Cardiac septum (tissue), 1 donor: Measurements from ENCODE around the gene SH3TC1. TPM values are rescaled to one million over a fixed set of nuclear protein-coding genes. Genes with fewer than 3 reads are reported as not detected.

Experiments
- DNase-seq: peaks from one replicate; pipeline ENCODE4 v3.0.0-alpha.2; 2020; ENCODE audit warnings: low spot score
- intact Hi-C: fragments of 100-400 bp; cut with DNase I; formaldehyde crosslinking; loops from one replicate; pipeline ENCODE4 v1.14.0; 2022
- total RNA-seq: library from RNA; stranded (reverse); fragmentation: NEBNext Ultra II Directional; extraction: Animal tissue kit (Norgen Biotek cat#: 25700); gene quantifications from one replicate; pipeline ENCODE4 v1.2.1, GENCODE V29; 2021
- donor health status: DM: no; HTN: no; CAD: no.

Gene SH3TC1
- total RNA-seq, 1 donor from 2014 or later: 16.5 TPM

- DNase-seq: no peak
- intact Hi-C loops: loop anchor here (1.0 kb wide), 1 partner anchor 31 kb away; no protein-coding TSS in a partner anchor
Measured at GRCh38 chr4:8286719-8287342, 87.7 kb downstream of the SH3TC1 start.

DNA sequence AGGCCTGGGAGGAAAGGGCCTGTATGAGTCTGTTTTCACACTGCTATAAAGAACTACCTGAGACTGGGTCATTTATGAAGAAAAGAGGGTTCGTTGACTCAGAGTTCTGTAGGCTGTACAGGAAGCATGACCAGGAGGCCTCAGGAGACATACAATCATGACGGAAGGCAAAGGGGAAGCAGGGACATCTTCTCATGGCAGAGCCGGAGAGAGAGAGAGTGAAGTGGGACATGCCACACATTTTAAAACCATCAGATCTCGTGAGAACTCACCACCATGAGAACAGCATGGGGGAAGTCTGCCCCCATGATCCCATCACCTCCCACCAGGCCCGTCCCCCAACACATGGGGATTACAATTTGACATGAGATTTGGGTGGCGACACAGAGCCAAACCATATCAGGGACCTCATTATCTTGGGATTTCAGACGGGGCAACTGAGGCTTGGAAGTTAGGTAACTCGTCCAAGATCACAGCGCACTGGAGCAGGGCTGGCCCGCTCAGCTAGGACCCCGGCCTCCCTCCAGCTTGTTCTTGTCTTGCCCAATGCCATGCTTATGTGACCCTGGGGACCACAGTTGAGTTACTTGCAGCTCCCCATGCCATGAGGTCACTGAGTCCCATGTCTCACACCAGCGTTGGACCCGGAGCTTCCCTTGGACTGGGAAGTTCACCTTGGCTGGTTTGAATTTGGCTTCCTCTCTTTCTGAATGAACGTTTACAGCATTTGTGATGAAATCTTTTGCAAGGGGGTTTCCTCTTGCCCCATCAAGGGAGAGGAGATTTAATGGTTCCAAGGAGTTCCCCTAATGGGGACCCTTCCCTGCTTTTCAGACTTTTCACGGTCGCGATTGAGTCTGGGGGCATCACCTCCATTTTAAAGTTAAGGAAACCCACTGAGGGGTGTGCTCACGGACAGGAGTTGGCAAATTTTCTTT is 88.5 kb downstream of the SH3TC1 start:
- intact Hi-C loops: loop anchor here (1.0 kb wide), 1 partner anchor 31 kb away; no protein-coding TSS in a partner anchor
- DNase-seq: no peak

- intact Hi-C loops: no loop called here
- DNase-seq: peak; percentile 58
Measured at GRCh38 chr4:8289151-8289750, 90.2 kb downstream of the SH3TC1 start.

DNA sequence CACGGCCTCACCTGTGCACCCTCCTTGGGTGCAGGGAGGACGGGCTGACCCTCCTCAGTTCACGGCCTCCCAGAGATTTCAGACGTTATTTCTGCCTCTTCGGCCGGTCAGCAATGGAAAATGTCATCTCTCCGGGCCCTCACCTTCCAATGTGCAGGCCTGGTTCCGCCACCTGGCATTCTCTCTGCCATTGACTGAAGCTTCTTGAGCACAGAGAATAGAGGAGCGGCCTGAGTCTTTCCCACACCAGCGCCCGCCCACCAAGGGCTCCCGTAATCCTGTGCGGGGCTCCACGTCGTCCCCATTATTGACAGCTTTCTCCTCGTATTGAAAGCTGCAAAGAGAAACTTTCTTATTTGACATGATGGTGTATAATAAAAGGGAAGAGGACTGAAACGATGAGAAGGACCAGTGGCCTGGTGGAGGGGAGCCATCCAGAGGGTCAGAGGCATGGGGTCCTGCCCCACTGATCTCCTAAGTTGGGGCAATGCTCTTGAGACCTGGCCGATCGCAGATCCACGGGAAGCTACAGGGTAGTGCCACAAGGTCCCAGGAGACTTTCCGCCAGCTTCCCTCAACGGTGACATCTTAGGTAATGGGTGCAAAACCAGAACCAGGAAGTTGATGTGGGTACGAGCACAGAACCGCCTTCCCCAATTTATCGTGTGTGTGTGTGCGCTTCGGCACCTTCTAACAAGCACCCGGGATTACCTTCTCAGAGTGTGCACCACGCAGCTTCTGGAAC is 91.0 kb downstream of the SH3TC1 start:
- DNase-seq: peak; percentile 71
- intact Hi-C loops: no loop called here

DNA sequence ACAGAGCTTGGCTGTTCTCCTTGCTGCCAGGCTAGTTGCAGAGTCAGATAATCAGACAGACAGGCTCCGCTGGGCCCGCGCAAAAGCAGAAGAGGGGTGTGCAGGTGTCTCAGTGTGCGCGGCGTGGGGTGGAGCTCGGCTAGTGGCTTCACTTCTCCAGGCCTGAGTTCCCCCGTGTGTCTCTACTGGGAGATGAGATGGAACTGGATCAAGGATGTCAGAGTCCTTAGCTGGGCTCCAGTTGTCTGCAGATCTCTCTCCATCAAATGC is 91.5 kb downstream of the SH3TC1 start:
- intact Hi-C loops: no loop called here
- DNase-seq: peak; percentile 46

Other genes starting within 250 kb of the SH3TC1 start
- 22.6 TPM for gene ABLIM2, start 40.5 kb upstream of the SH3TC1 start, total RNA-seq
- gene HTRA3, start 70.5 kb downstream of the SH3TC1 start, total RNA-seq: 50.8 TPM
- gene ACOX3, start 241.4 kb downstream of the SH3TC1 start, total RNA-seq: 29.3 TPM
- 9.0 TPM for gene TRMT44, start 241.5 kb downstream of the SH3TC1 start, total RNA-seq